ENCODE results near the gene TBC1D1. TPM values are rescaled to one million over a fixed set of nuclear protein-coding genes. Genes with fewer than 3 reads are reported as not detected.

Gene TBC1D1
- polyA plus RNA-seq (2012; ENCODE audit: missing spikeins): 30.8 TPM

- TF ChIP-seq TAF1 (IDR thresholded peaks at IDR 0.05; ENCODE audit: borderline replicate concordance, low read depth, low read length) (no peak), POLR2AphosphoS5 (IDR thresholded peaks at IDR 0.05; ENCODE audit: low read depth, low read length) (no peak), POLR2A (IDR thresholded peaks at IDR 0.05; ENCODE audit: low read depth, low read length) (0 out of 2 replicates have a peak, but pooled peaks have one; percentile 10)
- DNase-seq (ENCODE audit: insufficient read length) (no peak), FAIRE-seq (peak; percentile 90)
Observed at GRCh38 chr4:37890801-37891259, at the start of gene TBC1D1. TBC1D1 (plus strand) TSS chr4:37891084; CDS start chr4:37902096, 11,012 bp downstream.

GRCh38 chr4:37844204-37844603 lies 46.7 kb upstream of the TBC1D1 start:
- FAIRE-seq: no peak
- TF ChIP-seq POLR2A (IDR thresholded peaks at IDR 0.05; ENCODE audit: low read depth, low read length): no peak
- TF ChIP-seq POLR2AphosphoS5 (IDR thresholded peaks at IDR 0.05; ENCODE audit: low read depth, low read length): no peak
- no peak for TF ChIP-seq TAF1 (IDR thresholded peaks at IDR 0.05; ENCODE audit: borderline replicate concordance, low read depth, low read length)
- DNase-seq (ENCODE audit: insufficient read length): no peak

- no peak for TF ChIP-seq POLR2A (IDR thresholded peaks at IDR 0.05; ENCODE audit: low read depth, low read length)
- TF ChIP-seq TAF1 (IDR thresholded peaks at IDR 0.05; ENCODE audit: borderline replicate concordance, low read depth, low read length): no peak
- TF ChIP-seq POLR2AphosphoS5 (IDR thresholded peaks at IDR 0.05; ENCODE audit: low read depth, low read length): no peak
Observed at GRCh38 chr4:37845201-37845600, 45.7 kb upstream of the TBC1D1 start.

GRCh38 chr4:37847311-37847884 lies 43.5 kb upstream of the TBC1D1 start:
- DNase-seq (ENCODE audit: insufficient read length) (no peak), FAIRE-seq (peak; percentile 54)
- TF ChIP-seq POLR2A (IDR thresholded peaks at IDR 0.05; ENCODE audit: low read depth, low read length) (no peak), TAF1 (IDR thresholded peaks at IDR 0.05; ENCODE audit: borderline replicate concordance, low read depth, low read length) (no peak), POLR2AphosphoS5 (IDR thresholded peaks at IDR 0.05; ENCODE audit: low read depth, low read length) (no peak)

More at GRCh38 chr4:37845201-37845600, 45.7 kb upstream of the TBC1D1 start:
- no peak for FAIRE-seq
- DNase-seq (ENCODE audit: insufficient read length): no peak

GRCh38 chr4:37852376-37852775 lies 38.5 kb upstream of the TBC1D1 start:
- no peak for FAIRE-seq
- TF ChIP-seq TAF1 (IDR thresholded peaks at IDR 0.05; ENCODE audit: borderline replicate concordance, low read depth, low read length): no peak
- TF ChIP-seq POLR2A (IDR thresholded peaks at IDR 0.05; ENCODE audit: low read depth, low read length): no peak
- TF ChIP-seq POLR2AphosphoS5 (IDR thresholded peaks at IDR 0.05; ENCODE audit: low read depth, low read length): no peak
- DNase-seq (ENCODE audit: insufficient read length): no peak

GRCh38 chr4:37858112-37858511 lies 32.8 kb upstream of the TBC1D1 start:
- FAIRE-seq: no peak
- no peak for TF ChIP-seq TAF1 (IDR thresholded peaks at IDR 0.05; ENCODE audit: borderline replicate concordance, low read depth, low read length)
- no peak for TF ChIP-seq POLR2A (IDR thresholded peaks at IDR 0.05; ENCODE audit: low read depth, low read length)
- no peak for TF ChIP-seq POLR2AphosphoS5 (IDR thresholded peaks at IDR 0.05; ENCODE audit: low read depth, low read length)
- DNase-seq (ENCODE audit: insufficient read length): no peak

GRCh38 chr4:37858872-37859271 lies 32.0 kb upstream of the TBC1D1 start:
- no peak for TF ChIP-seq TAF1 (IDR thresholded peaks at IDR 0.05; ENCODE audit: borderline replicate concordance, low read depth, low read length)
- TF ChIP-seq POLR2A (IDR thresholded peaks at IDR 0.05; ENCODE audit: low read depth, low read length): no peak
- TF ChIP-seq POLR2AphosphoS5 (IDR thresholded peaks at IDR 0.05; ENCODE audit: low read depth, low read length): no peak
- FAIRE-seq: no peak
- no peak for DNase-seq (ENCODE audit: insufficient read length)

GRCh38 chr4:37860266-37860665 lies 30.6 kb upstream of the TBC1D1 start:
- no peak for FAIRE-seq
- TF ChIP-seq TAF1 (IDR thresholded peaks at IDR 0.05; ENCODE audit: borderline replicate concordance, low read depth, low read length) (no peak), POLR2AphosphoS5 (IDR thresholded peaks at IDR 0.05; ENCODE audit: low read depth, low read length) (no peak), POLR2A (IDR thresholded peaks at IDR 0.05; ENCODE audit: low read depth, low read length) (no peak)
- no peak for DNase-seq (ENCODE audit: insufficient read length)

- TF ChIP-seq POLR2AphosphoS5 (IDR thresholded peaks at IDR 0.05; ENCODE audit: low read depth, low read length) (no peak), TAF1 (IDR thresholded peaks at IDR 0.05; ENCODE audit: borderline replicate concordance, low read depth, low read length) (no peak), POLR2A (IDR thresholded peaks at IDR 0.05; ENCODE audit: low read depth, low read length) (no peak)
- no peak for DNase-seq (ENCODE audit: insufficient read length)
- no peak for FAIRE-seq
Observed at GRCh38 chr4:37862961-37863360, 27.9 kb upstream of the TBC1D1 start.

- FAIRE-seq (no peak), DNase-seq (ENCODE audit: insufficient read length) (no peak)
- no peak for TF ChIP-seq POLR2AphosphoS5 (IDR thresholded peaks at IDR 0.05; ENCODE audit: low read depth, low read length)
- TF ChIP-seq POLR2A (IDR thresholded peaks at IDR 0.05; ENCODE audit: low read depth, low read length): no peak
- TF ChIP-seq TAF1 (IDR thresholded peaks at IDR 0.05; ENCODE audit: borderline replicate concordance, low read depth, low read length): no peak
Observed at GRCh38 chr4:37864786-37865185, 26.1 kb upstream of the TBC1D1 start.

- TF ChIP-seq TAF1 (IDR thresholded peaks at IDR 0.05; ENCODE audit: borderline replicate concordance, low read depth, low read length) (no peak), POLR2AphosphoS5 (IDR thresholded peaks at IDR 0.05; ENCODE audit: low read depth, low read length) (no peak), POLR2A (IDR thresholded peaks at IDR 0.05; ENCODE audit: low read depth, low read length) (no peak)
- FAIRE-seq (no peak), DNase-seq (ENCODE audit: insufficient read length) (no peak)
Observed at GRCh38 chr4:37865450-37865849, 25.4 kb upstream of the TBC1D1 start.

- FAIRE-seq (no peak), DNase-seq (ENCODE audit: insufficient read length) (no peak)
- TF ChIP-seq POLR2A (IDR thresholded peaks at IDR 0.05; ENCODE audit: low read depth, low read length) (no peak), POLR2AphosphoS5 (IDR thresholded peaks at IDR 0.05; ENCODE audit: low read depth, low read length) (no peak), TAF1 (IDR thresholded peaks at IDR 0.05; ENCODE audit: borderline replicate concordance, low read depth, low read length) (no peak)
Observed at GRCh38 chr4:37867102-37867501, 23.8 kb upstream of the TBC1D1 start.
